Suprapubic skin (tissue), 3 donors: ENCODE measurements around the gene CSH2.
"Not testable (repeated sequence)": the region's sequence is repeated elsewhere in the genome, so short reads cannot be mapped to it uniquely, and the experiment has no call there.

Experiments
- POLR2A ChIP-seq, 2 donors: fragments of 450-650 bp; IDR thresholded peaks; one replicate each; pipeline ENCODE4 v1.6.1; 2017; ENCODE audit warnings: antibody characterized with exemption in 2 of 2, mild to moderate bottlenecking in 2 of 2, moderate library complexity in 2 of 2
- TF ChIP-seq, protein P1 (sequence below), 2 donors: fragments of 200-600 bp in 1 of 2; fragments of 450-650 bp in 1 of 2; sonication (generic) in 1 of 2; IDR thresholded peaks; one replicate each; pipeline ENCODE4 v1.5.1; 2016 to 2019; ENCODE audit warnings: antibody characterized with exemption in 2 of 2, mild to moderate bottlenecking in 1 of 2, moderate library complexity in 1 of 2

DNA sequence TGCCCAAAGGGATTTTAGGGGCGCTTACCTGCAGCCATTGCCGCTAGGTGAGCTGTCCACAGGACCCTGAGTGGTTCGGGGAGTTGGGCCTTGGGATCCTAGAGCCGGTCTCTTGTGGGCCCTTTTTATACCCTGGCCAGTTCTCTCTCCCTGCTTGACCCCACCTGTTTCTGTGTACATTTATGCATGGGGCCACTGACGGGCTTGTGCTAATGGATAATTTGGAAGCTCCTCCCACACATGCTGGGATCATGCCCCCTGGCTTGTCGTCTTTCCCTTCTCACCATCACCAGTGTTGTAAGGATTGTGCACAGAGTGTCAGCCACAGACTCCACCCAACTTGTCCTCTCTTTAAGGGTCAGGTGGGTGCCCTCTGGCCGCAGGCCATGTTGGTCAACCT lies at the start of gene CSH2:
- TF ChIP-seq, protein P1, sequence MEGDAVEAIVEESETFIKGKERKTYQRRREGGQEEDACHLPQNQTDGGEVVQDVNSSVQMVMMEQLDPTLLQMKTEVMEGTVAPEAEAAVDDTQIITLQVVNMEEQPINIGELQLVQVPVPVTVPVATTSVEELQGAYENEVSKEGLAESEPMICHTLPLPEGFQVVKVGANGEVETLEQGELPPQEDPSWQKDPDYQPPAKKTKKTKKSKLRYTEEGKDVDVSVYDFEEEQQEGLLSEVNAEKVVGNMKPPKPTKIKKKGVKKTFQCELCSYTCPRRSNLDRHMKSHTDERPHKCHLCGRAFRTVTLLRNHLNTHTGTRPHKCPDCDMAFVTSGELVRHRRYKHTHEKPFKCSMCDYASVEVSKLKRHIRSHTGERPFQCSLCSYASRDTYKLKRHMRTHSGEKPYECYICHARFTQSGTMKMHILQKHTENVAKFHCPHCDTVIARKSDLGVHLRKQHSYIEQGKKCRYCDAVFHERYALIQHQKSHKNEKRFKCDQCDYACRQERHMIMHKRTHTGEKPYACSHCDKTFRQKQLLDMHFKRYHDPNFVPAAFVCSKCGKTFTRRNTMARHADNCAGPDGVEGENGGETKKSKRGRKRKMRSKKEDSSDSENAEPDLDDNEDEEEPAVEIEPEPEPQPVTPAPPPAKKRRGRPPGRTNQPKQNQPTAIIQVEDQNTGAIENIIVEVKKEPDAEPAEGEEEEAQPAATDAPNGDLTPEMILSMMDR (IDR thresholded peaks at IDR 0.05): not testable (repeated sequence)
- not testable (repeated sequence) for TF ChIP-seq POLR2A (IDR thresholded peaks at IDR 0.05)
